K562 (cell line): ENCODE measurements around the gene TEX50. TPM values are rescaled to one million over a fixed set of nuclear protein-coding genes. Genes with fewer than 3 reads are reported as not detected.

Experiments
- ATAC-seq: fragments of 200-7000 bp; cut with Tn5 transposase; 3 replicates; pipeline ENCODE4 v1.9.1; 2020; ENCODE audit warnings: moderate library complexity
- BruUV-seq: library from RNA; stranded (reverse); fragments of 400-500 nt; replicated peaks from 2 replicates; lab custom pipeline; 2021; lab: Mats Ljungman, UMichigan
- CTCF ChIA-PET: fragments of 300-600 bp; formaldehyde crosslinking; extraction: SDS; loops from one replicate; lab custom pipeline; 2021; ENCODE audit warnings: low intra/inter-chr PET ratio; lab: Yijun Ruan, JAX
- POLR2A ChIA-PET: fragments of 300-600, 350-650 bp; sonication (Branson Sonifier 250); formaldehyde crosslinking; extraction: SDS; loops from one replicate; lab custom pipeline; 2021; ENCODE audit warnings: antibody characterized with exemption, inconsistent platforms; lab: Yijun Ruan, JAX
- DNase-seq, 4 experiments: peaks; one replicate each; pipeline versions ENCODE4 v3.0.0 to v3.0.0-alpha.2; 2011 to 2018; ENCODE audit warnings: low spot score in 3 of 4, mixed read lengths in 3 of 4; ENCODE audit errors: extremely low read depth in 1 of 4
- FAIRE-seq: peaks from 2 replicates; lab custom pipeline; 2011; peaks lifted over from hg19 to GRCh38; lab: Jason Lieb, UNC
- H2AFZ ChIP-seq: 2 replicates; pipeline ENCODE4 v1.6.0; 2011; ENCODE audit warnings: low read depth, low read length, control low read depth, inconsistent platforms
- H3K27ac ChIP-seq: fragments of 200-600 bp; 3 replicates; pipeline ENCODE4 v1.8.0; 2011; ENCODE audit warnings: low read depth, mild to moderate bottlenecking, control low read depth, inconsistent platforms, low read length, moderate library complexity, mixed read lengths; ENCODE audit errors: extremely low read depth
- H3K27me3 ChIP-seq, 2 experiments: fragments of 300-600 bp in 1 of 2; 2 replicates in 1 of 2; 3 replicates in 1 of 2; pipeline versions ENCODE4 v1.6.0 to v1.8.0; 2011; ENCODE audit warnings: inconsistent platforms in 2 of 2, low read length in 2 of 2, mild to moderate bottlenecking in 1 of 2, mixed read lengths in 1 of 2, moderate library complexity in 1 of 2; ENCODE audit not compliant: control insufficient read depth in 2 of 2, insufficient read depth in 2 of 2
- H3K36me3 ChIP-seq: fragments of 300-600 bp; 3 replicates; pipeline ENCODE4 v1.8.0; 2011; ENCODE audit warnings: mild to moderate bottlenecking, low read length, inconsistent platforms; ENCODE audit not compliant: control insufficient read depth, insufficient read depth
- H3K4me1 ChIP-seq, 2 experiments: fragments of 200-600 bp in 1 of 2; replicated peaks in 1 of 2; 2 replicates in 1 of 2; 3 replicates in 1 of 2; pipeline versions ENCODE4 v1.5.1 to v1.8.0; 2011; ENCODE audit warnings: inconsistent platforms in 2 of 2, low read length in 2 of 2, mild to moderate bottlenecking in 1 of 2, mixed read lengths in 1 of 2, moderate library complexity in 1 of 2; ENCODE audit not compliant: control insufficient read depth in 2 of 2, insufficient read depth in 2 of 2
- H3K4me2 ChIP-seq: 2 replicates; pipeline ENCODE4 v1.6.1; 2011; ENCODE audit warnings: low read length, control low read depth, inconsistent platforms, mixed read lengths; ENCODE audit not compliant: insufficient read depth
- H3K4me3 ChIP-seq: fragments of 200-600 bp; sonication (generic), shearing (Covaris generic); 2 replicates; pipeline ENCODE4 v1.5.1; 2016; ENCODE audit warnings: control low read depth, inconsistent platforms
- H3K79me2 ChIP-seq: fragments of 200-600 bp; 3 replicates; pipeline ENCODE4 v1.8.0; 2011; ENCODE audit warnings: low read length, inconsistent platforms; ENCODE audit not compliant: control insufficient read depth, insufficient read depth
- H3K9ac ChIP-seq, 2 experiments: 2 replicates each; pipeline versions ENCODE4 v1.6.0 to v1.6.1; 2011; ENCODE audit warnings: low read depth in 2 of 2, low read length in 2 of 2, control low read depth in 1 of 2, inconsistent platforms in 1 of 2, mild to moderate bottlenecking in 1 of 2, mixed read lengths in 1 of 2; ENCODE audit not compliant: insufficient read depth in 1 of 2
- H3K9me1 ChIP-seq: one replicate; pipeline ENCODE4 v1.6.0; 2011; ENCODE audit warnings: inconsistent platforms, mild to moderate bottlenecking, low read length, moderate library complexity; ENCODE audit not compliant: control insufficient read depth, insufficient read depth
- H3K9me3 ChIP-seq: replicated peaks from 2 replicates; pipeline ENCODE4 v1.5.1; 2011; ENCODE audit warnings: low read depth, low read length, inconsistent platforms; ENCODE audit not compliant: control insufficient read depth, insufficient read depth
- H4K20me1 ChIP-seq: replicated peaks from 2 replicates; pipeline ENCODE4 v1.6.1; 2011; ENCODE audit warnings: low read length, inconsistent platforms, mixed read lengths; ENCODE audit not compliant: control insufficient read depth, insufficient read depth
- BHLHE40 ChIP-seq: IDR thresholded peaks from 2 replicates; pipeline ENCODE4 v1.6.1; 2011; ENCODE audit warnings: low read length, improper control_type of control experiment
- C11orf30 ChIP-seq: fragments of 450-650 bp; IDR thresholded peaks from 2 replicates; pipeline ENCODE4 v1.6.1; 2016; ENCODE audit warnings: low read depth, mild to moderate bottlenecking
- CEBPG ChIP-seq, 3 experiments: fragments of 200-800 bp in 1 of 3; sonication (Bioruptor generic) in 1 of 3; sonication (generic) in 1 of 3; formaldehyde crosslinking in 1 of 3; IDR thresholded peaks in 2 of 3; conservative IDR thresholded peaks in 1 of 3; 2 replicates each; pipeline versions ENCODE4 v1.6.1 to v1.8.0; 2016 to 2022; ENCODE audit warnings: missing compliant biosample characterization in 2 of 3, missing genetic modification characterization in 2 of 3, mild to moderate bottlenecking in 1 of 3, missing genetic modification reagents in 1 of 3
- CSDE1 ChIP-seq, 2 experiments: fragments of 450-650 bp; IDR thresholded peaks; 2 replicates each; pipeline ENCODE4 v1.6.1; 2016; ENCODE audit warnings: mild to moderate bottlenecking in 1 of 2
- MEF2D ChIP-seq: conservative IDR thresholded peaks from 2 replicates; pipeline ENCODE4 v1.6.1; 2016; ENCODE audit warnings: low read depth, missing genetic modification characterization, missing compliant biosample characterization
- MITF ChIP-seq: IDR thresholded peaks from 2 replicates; pipeline ENCODE4 v1.6.1; 2014; ENCODE audit warnings: antibody characterized with exemption
- NELFE ChIP-seq: IDR thresholded peaks from 2 replicates; pipeline ENCODE4 v1.6.1; 2011; ENCODE audit warnings: mild to moderate bottlenecking; ENCODE audit not compliant: insufficient read depth, insufficient read length
- SETDB1 ChIP-seq: IDR thresholded peaks from one replicate; pipeline ENCODE4 v1.6.1; 2012; ENCODE audit warnings: low read length, control low read depth, inconsistent platforms
- TSC22D4 ChIP-seq: fragments of 450-650 bp; IDR thresholded peaks from 2 replicates; pipeline ENCODE4 v1.6.1; 2016; ENCODE audit warnings: missing genetic modification characterization, missing biosample characterization, control low read depth
- ZNF318 ChIP-seq, 2 experiments: fragments of 450-650 bp; IDR thresholded peaks; 2 replicates each; pipeline ENCODE4 v1.6.1; 2016; ENCODE audit warnings: mild to moderate bottlenecking in 2 of 2, borderline replicate concordance in 1 of 2, low read depth in 1 of 2, moderate library complexity in 1 of 2
- WGBS: fragments of 100-300 bp; shearing (Covaris generic); methylation state at CpG from one replicate; pipeline ENCODE4 v1.1.6; 2016; ENCODE audit warnings: low coverage, mixed read lengths; ENCODE audit not compliant: insufficient coverage; ENCODE audit errors: missing lambda C conversion rate; 5-methylcytosine and 5-hydroxymethylcytosine counted together
- in situ Hi-C: fragments of 300-500 bp; cut with MboI; formaldehyde crosslinking; loops from 4 replicates; pipeline ENCODE4 v1.15.0; 2018; ENCODE audit warnings: inconsistent platforms, mixed read lengths
- intact Hi-C: fragments of 100-400 bp; cut with micrococcal nuclease; formaldehyde crosslinking; loops from 2 replicates; pipeline ENCODE4 v1.14.2; 2022
- polyA plus RNA-seq, 8 experiments: library from polyadenylated mRNA; depleted of rRNA in 4 of 8; stranded (reverse) in 5 of 8; unstranded in 3 of 8; fragments of >200 nt; fragmentation: Nextera tagmentation in 2 of 8; fragmentation: Illumina TruSeq in 1 of 8; extraction: Ambion mirVana in 2 of 8; extraction: Trizol in 1 of 8; gene quantifications; 2 replicates each; pipeline versions ENCODE4 v1.2.1 to v1.2.3, GENCODE V29; 2011 to 2014; ENCODE audit warnings: inconsistent platforms in 1 of 8, missing spikeins in 1 of 8
- total RNA-seq, 7 experiments: library from RNA; depleted of rRNA in 6 of 7; stranded (reverse); fragments of >200 nt in 6 of 7; fragmentation: Illumina TruSeq in 2 of 7; extraction: Trizol in 2 of 7; gene quantifications; 2 replicates each; pipeline versions ENCODE4 v1.2.1 to v1.2.3, GENCODE V29; 2011 to 2021; ENCODE audit warnings: low replicate concordance in 1 of 7
- TF ChIP-seq, protein P1 (sequence below): fragments of 450-650 bp; formaldehyde crosslinking; IDR thresholded peaks from 2 replicates; pipeline ENCODE4 v1.4.0; 2022; ENCODE audit warnings: missing genetic modification characterization

Gene TEX50
- total and polyA plus RNA-seq, 9 of the 15 experiments (the other 6 are each of a cell fraction or from before 2014, with no cell fraction given), result not detected

- no peak overlapping the region for H3K4me3 ChIP-seq
- H2AFZ ChIP-seq, result no peak overlapping the region
- POLR2A ChIA-PET, result no interaction called here
- no TSS peak for BruUV-seq
- H4K20me1 ChIP-seq, result no peaks in the 10 kb centered on the region
- FAIRE-seq (no peak), DNase-seq (no peak)
- no peak overlapping the region for H3K9ac ChIP-seq
- 36% methylated on average over 2 of the region's 2 CpGs for WGBS
- H3K79me2 ChIP-seq, result no peaks in the 10 kb centered on the region
- H3K27me3 ChIP-seq, result no peaks in the 10 kb centered on the region
- TF ChIP-seq MITF, result no peak
- no peak for TF ChIP-seq BHLHE40
- no peak for TF ChIP-seq TSC22D4 (tag)
- no peak for TF ChIP-seq NELFE
- TF ChIP-seq MEF2D (tag), result no peak
- TF ChIP-seq CEBPG (CRISPR knock-in tag; IDR thresholded peaks at IDR 0.05), result no peak
- TF ChIP-seq CEBPG (tag; conservative IDR thresholded peaks at IDR 0.05 in 1 of 2, IDR thresholded peaks at IDR 0.05 in 1 of 2), result no peak
- TF ChIP-seq CSDE1 (IDR thresholded peaks at IDR 0.05), result no peak
- TF ChIP-seq C11orf30, result no peak
- TF ChIP-seq SETDB1, result no peak
- no peak for TF ChIP-seq ZNF318 (IDR thresholded peaks at IDR 0.05; ENCODE audit: borderline replicate concordance in 1 of 2, low read depth in 1 of 2)
- TF ChIP-seq, protein P1, sequence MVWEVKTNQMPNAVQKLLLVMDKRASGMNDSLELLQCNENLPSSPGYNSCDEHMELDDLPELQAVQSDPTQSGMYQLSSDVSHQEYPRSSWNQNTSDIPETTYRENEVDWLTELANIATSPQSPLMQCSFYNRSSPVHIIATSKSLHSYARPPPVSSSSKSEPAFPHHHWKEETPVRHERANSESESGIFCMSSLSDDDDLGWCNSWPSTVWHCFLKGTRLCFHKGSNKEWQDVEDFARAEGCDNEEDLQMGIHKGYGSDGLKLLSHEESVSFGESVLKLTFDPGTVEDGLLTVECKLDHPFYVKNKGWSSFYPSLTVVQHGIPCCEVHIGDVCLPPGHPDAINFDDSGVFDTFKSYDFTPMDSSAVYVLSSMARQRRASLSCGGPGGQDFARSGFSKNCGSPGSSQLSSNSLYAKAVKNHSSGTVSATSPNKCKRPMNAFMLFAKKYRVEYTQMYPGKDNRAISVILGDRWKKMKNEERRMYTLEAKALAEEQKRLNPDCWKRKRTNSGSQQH (CRISPR knock-in tag), result no peak
- TF ChIP-seq, all 486 proteins: peak for 0
- CTCF ChIA-PET, result no interaction called here
- Histone ChIP-seq H3K4me2 (no peak overlapping the region), H3K4me1 (no peaks in the 10 kb centered on the region), H3K36me3 (no peaks in the 10 kb centered on the region), H3K9me3 (no peaks in the 10 kb centered on the region; the same call in 1 of the 2 replicates), H3K9me1 (no peaks in the 10 kb centered on the region), H3K27ac (no peak overlapping the region)
- no peak for ATAC-seq
- in situ Hi-C loops (no loop called here), intact Hi-C loops (no loop called here)
These were observed 25.2 kb downstream of the TEX50 start for GRCh38 chr1:173660306-173660705.
